Bone marrow (tissue), 2 donors: ENCODE results near the gene CHST1.

Source experiments
- DNase-seq, 2 donors: peaks; one replicate each; lab custom pipeline; 2025; lab: John Stamatoyannopoulos, UW

The CHST1 gene

GRCh38 chr11:45665206-45665932, at the start of gene CHST1:
CHST1 (minus strand) TSS chr11:45665622; CDS start chr11:45650923, 14,699 bp downstream.
- DNase-seq, result no peak

GRCh38 chr11:45713573-45713972, 48.2 kb upstream of the CHST1 start:
- no peak for DNase-seq

- DNase-seq, result no peak
Measured at GRCh38 chr11:45710561-45710960, 45.1 kb upstream of the CHST1 start.

- no peak for DNase-seq
Measured at GRCh38 chr11:45708887-45709663, 43.7 kb upstream of the CHST1 start.

- DNase-seq, result no peak
Measured at GRCh38 chr11:45704635-45705034, 39.2 kb upstream of the CHST1 start.

GRCh38 chr11:45704133-45704532, 38.7 kb upstream of the CHST1 start:
- DNase-seq, result no peak

GRCh38 chr11:45702511-45702910, 37.1 kb upstream of the CHST1 start:
- no peak for DNase-seq

- DNase-seq, result no peak
Measured at GRCh38 chr11:45698777-45699497, 33.5 kb upstream of the CHST1 start.

- no peak for DNase-seq
Measured at GRCh38 chr11:45692808-45693453, 27.5 kb upstream of the CHST1 start.

- DNase-seq, result no peak
Measured at GRCh38 chr11:45688472-45689033, 23.1 kb upstream of the CHST1 start.

- no peak for DNase-seq
Measured at GRCh38 chr11:45687836-45688235, 22.4 kb upstream of the CHST1 start.

- no peak for DNase-seq
Measured at GRCh38 chr11:45685964-45686537, 20.6 kb upstream of the CHST1 start.

GRCh38 chr11:45684440-45684839, 19.0 kb upstream of the CHST1 start:
- DNase-seq, result no peak

- DNase-seq, result no peak
Measured at GRCh38 chr11:45683271-45684058, 18.0 kb upstream of the CHST1 start.

- no peak for DNase-seq
Measured at GRCh38 chr11:45679806-45680205, 14.4 kb upstream of the CHST1 start.

GRCh38 chr11:45678976-45679375, 13.6 kb upstream of the CHST1 start:
- DNase-seq, result no peak

GRCh38 chr11:45677770-45678512, 12.5 kb upstream of the CHST1 start:
- DNase-seq, result no peak

- no peak for DNase-seq
Measured at GRCh38 chr11:45676522-45677095, 11.2 kb upstream of the CHST1 start.

- DNase-seq, result no peak
Measured at GRCh38 chr11:45675646-45676045, 10.2 kb upstream of the CHST1 start.
